Measurements from ENCODE around the gene SS18L1. TPM values are rescaled to one million over a fixed set of nuclear protein-coding genes. Genes with fewer than 3 reads are reported as not detected.
A peak's percentile ranks its signal among the peaks of the same experiment; 100 is the strongest.

Gene SS18L1
- total RNA-seq, 1 donor, result 58.2 TPM

DNA sequence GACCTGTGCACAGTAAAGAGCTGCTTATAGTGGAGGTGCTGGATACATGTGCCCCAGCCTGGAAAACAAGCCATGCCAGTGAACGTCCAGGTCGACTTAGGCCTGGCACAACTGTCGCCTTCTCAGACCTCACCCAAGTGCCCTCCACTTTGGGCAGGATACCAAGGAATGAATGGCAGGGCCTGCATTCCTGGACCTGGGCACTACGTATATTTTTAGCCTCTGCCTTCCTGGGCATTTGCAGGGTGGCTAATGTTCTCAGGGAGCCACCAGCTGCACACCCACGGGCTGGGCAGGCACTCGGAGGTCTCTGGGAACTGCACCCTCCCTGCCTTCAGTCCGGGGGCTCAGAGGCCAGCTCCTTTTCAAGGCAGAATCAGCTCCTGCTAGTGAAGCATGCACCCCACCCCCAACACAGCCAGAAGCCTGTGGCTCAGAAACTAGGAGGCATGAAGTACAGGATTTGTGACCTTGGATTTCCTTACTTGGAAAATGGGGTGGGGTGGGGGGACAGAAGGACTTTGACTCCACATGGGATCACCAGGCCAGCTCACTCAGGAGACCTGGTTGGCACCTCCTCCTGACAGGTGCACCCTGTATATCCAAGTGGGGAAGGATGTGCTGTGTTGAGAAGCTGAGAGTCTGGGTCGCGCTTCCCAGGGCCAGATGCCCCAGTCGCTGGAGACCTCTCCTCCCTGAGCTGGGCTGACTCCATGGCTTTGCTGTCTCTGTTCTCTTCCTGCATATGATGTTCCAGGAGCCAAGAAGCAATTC lies 23.8 kb upstream of the SS18L1 start:
- DNase-seq (ENCODE audit: low read depth in 2 of 3, low spot score in 2 of 3), result no peak

DNA sequence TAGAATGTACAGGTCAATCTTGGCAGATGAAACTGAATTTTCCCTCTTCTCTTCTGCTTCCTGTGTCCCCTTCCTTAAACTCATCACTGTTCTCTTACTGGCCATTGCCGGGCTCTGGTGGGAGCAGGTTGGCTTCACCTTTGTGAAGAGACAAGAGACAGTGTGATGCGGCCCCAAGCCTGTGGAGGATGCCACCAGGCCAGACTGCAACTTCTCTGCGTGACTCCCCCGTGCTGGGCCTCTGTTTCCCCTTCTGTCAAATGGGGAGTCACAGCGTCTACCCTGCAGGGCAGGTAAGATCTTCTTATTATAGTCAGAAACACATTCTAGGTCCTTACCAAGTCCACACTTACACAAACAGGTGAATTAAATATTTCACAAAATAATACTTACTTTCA lies 23.2 kb upstream of the SS18L1 start:
- no peak for DNase-seq (ENCODE audit: low read depth in 2 of 3, low spot score in 2 of 3)

DNA sequence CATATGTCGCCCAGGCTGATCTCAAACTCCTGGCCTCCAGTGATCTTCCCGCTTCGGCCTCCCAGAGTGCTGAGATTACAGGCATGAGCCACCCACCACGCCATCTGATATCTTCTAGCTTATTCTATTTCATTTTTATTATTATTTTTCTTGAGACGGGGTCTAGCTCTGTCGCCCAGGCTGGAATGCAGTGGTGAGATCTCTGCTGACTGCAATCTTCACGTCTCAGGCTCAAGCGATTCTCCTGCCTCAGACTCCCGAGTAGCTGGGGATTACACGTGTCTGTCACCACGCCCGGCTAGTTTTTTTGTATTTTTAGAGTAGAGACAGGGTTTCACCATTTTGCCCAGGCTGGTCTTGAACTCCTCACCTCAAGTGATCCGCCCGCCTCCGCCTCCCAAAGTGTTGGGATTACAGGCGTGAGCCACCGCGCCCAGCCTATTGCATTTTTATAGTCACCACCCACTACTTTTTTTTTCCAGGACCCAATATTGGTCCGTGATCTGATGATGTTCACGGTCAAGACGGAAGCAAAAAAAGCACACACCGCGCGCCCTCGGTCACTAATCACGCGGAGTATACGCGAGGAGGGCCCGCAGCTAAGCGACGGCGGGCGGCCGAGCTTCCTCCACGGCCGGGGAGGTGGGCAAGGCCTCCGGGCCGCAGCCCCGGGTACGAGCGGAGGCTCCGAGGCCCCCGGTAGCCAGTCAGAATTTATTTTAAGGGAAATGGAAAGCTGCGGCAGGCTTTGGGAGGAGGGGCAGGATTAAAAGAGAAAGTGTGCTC lies 22.4 kb upstream of the SS18L1 start:
- DNase-seq (ENCODE audit: low read depth in 2 of 3, low spot score in 2 of 3), result peak in 1 of 3 donors; percentile 56

DNA sequence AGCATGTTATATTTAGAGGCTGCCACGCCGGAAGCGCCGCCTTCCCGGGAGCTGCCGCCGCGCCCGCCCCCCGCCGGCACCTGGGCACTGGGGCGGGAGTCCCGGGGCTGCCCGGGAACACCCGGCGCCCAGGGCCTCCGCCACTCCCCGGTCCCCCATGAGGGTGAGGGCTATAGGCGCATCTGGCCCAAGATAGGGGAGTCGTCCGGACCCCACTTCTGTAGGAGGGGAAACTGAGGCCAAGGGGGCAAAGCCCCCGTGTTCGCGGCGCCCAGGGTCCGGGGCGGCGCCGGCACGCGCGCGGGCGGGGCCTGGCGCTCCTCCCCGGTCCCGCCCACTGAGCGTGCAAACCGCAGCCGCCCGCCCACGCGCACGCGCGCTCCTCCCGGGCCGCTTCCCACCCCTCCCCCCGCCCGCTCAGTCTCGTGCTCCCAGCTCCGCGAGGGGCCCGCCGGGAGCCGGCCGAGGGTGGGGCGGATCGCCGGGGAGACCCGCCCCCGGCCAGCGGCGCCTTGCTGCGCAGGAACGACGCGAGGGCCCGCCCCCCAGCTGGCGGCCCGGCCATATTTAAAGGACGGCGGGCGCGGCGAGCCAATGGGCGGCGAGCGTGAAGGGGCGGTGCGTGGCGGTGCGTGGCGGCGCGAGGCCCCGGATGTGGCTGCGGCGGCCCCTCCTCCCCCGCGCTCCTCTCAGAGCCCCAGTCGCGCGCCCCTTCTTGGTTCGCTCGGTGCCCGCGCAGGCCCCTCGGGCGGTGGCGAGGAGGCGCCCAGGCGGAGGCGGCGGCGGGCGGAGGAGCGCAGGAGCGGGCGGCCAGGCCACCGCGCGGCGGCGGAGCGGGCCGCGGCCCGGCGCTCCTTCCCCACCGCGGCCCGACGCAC lies 21.6 kb upstream of the SS18L1 start, which contains the start of gene LSM14B:
Gene LSM14B (plus strand): TSS at position 700 of the 878 bp plus-strand sequence. CDS start 192 bp downstream, outside the sequence.
- DNase-seq (ENCODE audit: low read depth in 2 of 3, low spot score in 2 of 3), result peak; percentile 97 to 98 (median 98)

DNA sequence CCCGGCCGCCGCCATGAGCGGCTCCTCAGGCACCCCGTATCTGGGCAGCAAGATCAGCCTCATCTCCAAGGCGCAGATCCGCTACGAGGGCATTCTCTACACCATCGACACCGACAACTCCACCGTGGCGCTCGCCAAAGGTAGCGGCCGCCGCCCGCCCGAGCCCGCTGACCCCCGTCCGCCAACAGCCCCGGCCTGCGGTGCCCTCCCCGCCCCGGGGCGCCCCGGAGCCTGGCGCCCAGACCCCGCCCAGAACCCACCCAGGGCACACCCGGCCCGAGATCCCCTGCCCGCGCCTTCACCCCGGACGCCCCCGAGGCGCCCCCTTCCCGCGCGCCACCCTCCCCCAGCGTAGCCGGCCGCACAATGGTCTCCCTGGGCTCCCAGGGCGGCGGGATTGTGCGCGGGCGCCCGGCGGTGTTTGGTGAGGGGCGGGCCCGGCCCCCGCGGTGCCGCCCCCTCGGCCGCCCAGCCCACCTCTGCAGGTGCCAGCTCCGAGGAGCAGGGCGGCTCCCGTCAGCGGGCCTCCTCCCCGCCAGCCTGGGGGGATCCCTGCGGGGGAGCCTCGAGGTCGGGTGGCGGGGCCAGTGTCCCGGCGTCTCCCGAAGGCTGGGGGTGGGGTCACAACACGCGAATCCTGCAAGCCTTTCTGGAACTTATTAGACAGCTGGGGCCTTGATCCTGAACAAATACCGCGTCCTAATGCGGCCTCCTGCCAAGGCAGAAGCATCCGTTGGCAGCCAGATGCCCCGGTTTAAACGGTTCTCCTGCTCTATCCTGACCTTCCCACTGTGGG lies 20.7 kb upstream of the SS18L1 start:
- no peak for DNase-seq (ENCODE audit: low read depth in 2 of 3, low spot score in 2 of 3)

DNA sequence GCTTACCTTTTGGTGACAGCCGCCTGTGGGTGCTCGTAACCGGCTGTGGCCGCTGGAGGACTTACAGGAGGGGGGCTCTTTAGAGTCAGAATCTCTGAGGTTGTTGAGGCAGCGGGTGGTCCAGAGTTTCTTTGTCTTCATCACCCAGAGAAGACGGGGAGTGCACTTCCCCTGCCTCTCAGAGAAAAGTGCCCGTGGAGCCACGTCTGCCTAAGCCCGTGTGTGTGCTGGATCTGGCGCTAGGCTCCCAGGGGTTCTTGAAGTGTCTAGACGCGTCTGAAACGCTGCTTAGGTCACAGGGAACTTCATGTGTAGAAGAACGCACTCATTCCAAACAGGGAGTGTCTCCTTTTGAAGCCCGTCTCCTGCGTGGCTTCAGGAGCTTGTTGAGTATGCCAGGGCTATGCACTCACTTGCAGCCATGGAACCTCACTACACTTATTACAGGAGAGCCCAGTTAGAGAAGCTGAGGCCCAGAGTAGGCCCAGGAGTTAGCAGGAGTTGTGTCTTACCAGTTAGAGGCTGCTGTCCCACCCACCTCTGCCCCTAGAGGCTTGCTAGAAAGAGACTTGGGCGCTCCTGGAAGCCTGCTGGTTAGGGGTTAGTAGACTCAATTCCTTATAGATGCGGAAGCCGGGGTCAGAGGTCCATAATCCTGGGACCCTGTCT lies 20.0 kb upstream of the SS18L1 start:
- DNase-seq (ENCODE audit: low read depth in 2 of 3, low spot score in 2 of 3), result peak in 1 of 3 donors; percentile 33

DNA sequence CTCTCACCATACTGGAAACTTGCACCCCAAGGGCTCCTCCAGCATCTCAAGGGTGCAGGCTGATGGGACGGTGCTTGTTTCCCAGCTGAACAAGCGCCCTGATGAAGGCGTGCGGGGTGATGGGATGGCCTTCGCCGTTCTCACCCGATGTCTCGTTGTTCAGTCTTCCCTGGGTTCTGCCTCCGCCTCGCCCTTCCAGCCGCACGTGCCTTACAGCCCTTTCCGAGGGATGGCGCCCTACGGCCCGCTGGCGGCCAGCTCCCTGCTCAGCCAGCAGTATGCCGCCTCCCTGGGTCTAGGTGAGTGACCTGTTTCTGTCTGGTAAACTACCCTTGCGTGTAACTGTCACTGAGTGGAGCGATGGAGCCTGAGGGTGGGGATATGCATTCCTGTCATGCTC lies 17.4 kb upstream of the SS18L1 start:
- DNase-seq (ENCODE audit: low read depth in 2 of 3, low spot score in 2 of 3), result no peak

DNA sequence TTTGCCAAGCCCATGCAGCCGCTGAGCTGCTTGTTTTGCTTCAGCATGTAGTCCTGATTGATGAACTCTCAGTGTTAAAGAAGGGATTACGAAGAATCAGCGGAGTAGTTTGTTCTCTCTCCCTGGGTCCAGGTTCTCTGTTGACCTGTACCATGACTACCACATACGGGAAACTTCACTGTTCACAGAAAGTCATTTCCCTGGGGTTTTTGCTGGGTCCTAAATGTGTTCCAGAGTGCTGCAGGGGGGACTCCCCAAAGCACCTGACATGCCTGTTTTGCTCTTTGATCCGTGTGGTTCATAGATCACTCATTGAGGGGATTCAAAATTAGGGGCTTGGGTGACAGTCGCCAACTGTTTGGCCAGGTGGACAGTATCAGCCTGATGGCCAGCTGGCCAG lies 15.8 kb upstream of the SS18L1 start:
- no peak for DNase-seq (ENCODE audit: low read depth in 2 of 3, low spot score in 2 of 3)

DNA sequence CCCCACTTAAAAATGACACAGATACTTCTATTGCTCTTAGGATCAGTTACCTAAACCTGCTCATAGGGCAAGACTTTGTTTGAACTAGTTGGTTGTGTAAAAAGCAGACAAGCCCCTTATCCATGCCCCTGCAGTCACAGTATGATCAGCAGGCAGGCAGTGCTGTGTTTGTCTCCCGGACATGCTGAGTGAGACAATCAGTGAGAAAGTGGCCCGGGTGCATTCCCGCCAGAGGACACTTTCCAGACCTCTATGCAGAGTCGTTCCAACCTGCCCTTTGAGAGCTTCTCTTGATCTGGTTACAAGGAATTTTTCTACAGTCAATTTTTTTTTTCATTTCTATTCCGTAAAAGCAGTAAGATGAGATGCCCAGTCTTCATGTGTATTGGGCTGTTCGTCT lies 15.1 kb upstream of the SS18L1 start:
- no peak for DNase-seq (ENCODE audit: low read depth in 2 of 3, low spot score in 2 of 3)

DNA sequence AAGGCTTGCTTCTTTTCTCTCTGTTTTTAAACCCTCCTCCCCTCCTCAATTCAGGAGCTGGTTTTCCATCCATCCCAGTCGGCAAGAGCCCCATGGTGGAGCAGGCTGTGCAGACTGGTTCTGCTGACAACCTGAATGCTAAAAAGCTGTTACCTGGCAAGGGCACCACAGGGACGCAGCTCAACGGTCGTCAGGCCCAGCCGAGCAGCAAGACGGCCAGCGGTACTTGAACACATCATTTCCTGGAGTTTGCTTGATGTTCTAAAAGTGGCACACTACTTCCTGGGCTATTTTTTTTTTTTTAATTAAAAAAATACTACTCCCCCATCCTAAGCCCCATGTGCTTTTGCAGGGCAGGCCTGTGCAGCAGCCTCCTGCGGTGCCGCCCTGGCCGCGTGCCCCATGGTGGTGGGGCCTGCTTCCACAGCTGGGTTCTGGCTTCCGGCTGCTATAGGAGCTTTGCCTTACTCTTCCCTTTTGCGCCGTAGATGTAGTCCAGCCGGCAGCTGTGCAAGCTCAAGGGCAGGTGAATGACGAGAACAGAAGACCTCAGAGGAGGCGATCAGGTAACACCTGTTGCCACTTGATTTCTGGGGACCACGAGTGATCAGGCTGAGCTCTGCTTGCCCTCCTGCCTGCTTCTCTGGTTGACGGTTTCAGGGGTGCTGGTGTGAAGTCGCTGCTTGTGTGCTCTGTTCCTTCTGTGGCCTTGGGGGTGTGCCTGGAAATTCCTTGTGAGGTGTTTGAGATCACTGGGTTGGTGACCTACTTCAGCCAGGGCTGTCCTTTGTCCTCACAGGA lies 13.6 kb upstream of the SS18L1 start:
- peak in 1 of 3 donors; percentile 12 for DNase-seq (ENCODE audit: low read depth in 2 of 3, low spot score in 2 of 3)

DNA sequence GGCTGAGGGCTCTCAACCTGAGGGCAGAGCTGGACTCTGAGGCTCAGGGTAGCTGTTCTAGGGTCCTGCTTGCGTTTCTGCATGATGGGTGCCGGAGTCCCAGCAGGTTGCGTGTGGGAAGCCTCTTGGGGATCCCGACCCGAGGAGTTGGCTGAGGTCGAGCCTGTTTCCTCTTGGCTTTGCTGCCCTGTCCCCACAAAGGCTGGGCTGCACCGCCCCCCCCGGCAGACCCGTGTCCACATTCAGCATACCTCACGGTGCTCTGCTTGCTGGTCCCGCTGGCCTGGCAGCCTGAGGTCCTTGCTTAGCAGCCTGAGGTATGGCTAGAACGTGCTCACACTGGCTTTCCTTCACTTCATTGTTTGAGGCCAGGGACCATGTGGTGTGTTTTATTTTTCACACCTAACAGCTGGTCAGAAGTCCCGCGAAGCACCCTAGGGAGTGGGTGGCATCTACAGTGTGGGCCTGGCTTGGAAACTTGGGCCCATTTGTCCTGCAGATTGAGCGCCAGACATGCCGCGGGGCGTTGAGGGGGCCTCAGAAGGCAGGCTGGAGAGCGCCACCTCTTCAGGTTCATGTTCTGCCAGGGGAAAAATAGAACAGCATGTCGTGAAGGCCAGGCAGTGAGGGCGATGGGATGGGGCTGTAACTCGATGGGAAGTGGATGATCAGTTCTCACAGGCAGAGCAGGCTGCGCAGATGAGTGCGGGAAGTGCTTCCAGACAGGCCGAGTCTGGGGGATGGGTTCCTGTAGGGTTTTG lies 11.8 kb upstream of the SS18L1 start:
- DNase-seq (ENCODE audit: low read depth in 2 of 3, low spot score in 2 of 3), result no peak

DNA sequence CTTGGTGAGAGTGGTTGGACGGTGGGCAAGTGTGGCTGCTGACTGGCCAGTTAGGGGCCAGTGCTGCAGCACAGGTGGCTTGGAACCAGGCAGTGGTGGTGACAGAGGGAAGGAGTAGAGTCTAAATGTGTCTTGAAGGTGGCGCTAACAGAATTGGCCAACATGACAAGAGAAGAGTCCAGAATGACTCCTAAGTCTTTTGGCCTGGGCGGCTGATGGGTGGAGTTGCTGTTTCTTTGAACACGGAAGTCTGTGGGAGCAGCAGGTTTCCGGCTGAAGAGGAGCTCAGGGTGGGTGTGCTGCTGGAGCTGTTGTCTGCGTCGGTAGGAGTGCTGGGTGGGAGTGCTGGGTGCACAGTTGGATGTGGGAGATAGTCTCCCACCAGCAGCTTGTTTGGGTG lies 11.1 kb upstream of the SS18L1 start:
- DNase-seq (ENCODE audit: low read depth in 2 of 3, low spot score in 2 of 3), result peak in 1 of 3 donors; percentile 25

DNA sequence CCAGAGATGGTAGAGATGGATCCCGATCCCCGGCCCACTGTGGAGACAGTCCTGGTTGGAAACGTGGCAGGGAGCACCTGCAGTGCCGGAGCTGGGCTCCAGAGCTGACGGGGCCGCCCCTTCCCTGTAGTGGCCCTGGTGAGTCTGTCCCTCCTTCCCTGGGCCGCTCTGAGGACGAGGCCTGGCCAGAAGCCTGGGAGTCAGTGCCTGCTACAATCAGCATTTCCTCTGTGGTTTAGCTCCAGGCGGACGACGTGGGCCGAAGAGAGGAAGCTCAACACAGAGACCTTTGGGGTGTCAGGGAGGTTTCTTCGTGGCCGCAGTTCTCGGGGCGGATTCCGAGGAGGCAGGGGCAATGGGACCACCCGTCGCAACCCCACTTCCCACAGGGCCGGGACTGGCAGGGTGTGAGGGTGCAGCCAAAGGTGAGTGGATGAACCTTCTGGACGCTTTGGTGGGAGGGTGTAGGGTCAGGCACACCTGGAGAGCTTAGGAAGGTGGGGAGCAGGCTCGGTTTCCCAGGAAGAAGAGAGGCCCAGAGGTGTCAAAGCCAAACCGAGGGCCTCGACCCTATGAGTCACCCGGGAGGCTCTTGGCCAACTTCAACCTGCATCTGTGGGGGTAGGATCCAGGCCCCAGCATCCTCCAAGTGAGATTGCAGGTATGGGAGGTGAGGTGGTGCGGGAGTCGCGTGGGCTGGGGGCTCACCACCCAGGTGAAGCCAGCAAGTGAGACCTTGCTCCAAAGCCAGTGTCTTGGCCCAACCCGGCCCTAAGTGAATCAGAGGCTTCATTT lies 10.3 kb upstream of the SS18L1 start:
- DNase-seq (ENCODE audit: low read depth in 2 of 3, low spot score in 2 of 3), result peak in 1 of 3 donors; percentile 30

DNA sequence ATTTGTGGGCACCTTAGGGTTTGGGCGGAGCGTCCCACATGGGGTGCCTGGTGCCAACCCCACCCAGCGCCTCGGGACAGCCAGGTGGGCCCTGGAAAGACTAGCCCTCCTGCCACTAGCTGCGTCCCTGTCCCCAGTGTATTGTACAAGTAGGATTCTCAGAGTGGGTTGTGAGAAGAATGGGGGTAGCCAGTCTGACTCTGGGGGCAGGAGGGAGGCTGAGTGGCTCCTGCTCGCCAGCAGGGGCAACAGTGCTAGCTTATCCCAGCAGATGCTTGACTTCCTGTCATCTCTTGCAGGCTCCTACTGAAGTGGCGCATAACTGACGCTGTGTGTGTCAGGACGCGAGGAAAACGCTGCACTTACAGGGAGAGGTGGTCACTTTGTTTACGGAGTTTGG lies 9.7 kb upstream of the SS18L1 start:
- peak in 2 of 3 donors; percentile 24 to 32 for DNase-seq (ENCODE audit: low read depth in 2 of 3, low spot score in 2 of 3)

DNA sequence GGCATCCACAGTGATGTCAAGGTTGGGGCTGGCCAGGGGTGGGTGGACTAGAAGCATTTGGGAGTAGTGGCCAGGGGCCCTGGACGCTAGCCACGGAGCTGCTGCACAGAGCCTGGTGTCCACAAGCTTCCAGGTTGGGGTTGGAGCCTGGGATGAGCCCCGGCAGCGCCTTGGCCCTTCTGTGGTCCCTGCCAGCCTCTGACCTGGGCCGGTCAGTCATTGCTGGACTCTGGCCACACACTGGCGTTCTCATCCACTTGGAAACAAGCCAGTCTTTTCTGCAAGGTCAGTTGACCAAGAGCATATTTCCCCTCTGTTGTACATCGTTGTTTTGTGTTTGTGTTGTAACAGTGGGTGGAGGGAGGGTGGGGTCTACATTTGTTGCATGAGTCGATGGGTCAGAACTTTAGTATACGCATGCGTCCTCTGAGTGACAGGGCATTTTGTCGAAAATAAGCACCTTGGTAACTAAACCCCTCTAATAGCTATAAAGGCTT lies 8.8 kb upstream of the SS18L1 start:
- no peak for DNase-seq (ENCODE audit: low read depth in 2 of 3, low spot score in 2 of 3)

DNA sequence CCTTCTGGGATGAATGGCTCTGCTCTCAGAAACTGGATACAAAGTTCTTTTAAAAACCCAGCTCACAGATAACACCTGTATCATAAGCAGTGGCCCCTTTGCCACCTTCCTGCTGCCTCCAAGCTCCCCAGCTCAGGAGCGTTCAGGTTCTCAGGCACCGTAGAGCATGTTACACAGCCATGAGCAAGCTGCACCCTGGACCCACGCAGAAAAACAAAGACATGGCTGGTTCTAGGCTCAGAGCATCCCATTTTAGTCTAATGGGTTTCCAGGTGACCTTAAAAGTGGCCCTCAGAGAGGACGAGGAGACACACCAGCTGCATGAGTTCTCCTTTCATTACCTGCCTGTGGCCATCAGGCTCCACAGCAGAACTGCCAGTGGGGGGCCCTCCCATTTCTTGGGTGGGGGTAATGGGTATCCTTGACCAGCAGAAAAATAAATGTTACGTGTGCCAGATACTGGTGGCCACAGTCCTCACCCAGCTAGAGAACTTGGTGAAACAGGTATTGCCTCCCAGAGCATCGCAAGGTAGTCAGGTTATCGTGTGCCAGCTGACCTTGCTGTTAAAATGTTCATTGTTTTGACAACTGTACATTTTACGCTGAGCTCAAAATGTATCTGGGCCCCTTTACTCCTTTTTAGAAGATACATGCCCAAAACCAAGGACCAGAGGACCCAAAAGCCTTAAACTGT lies 7.8 kb upstream of the SS18L1 start:
- no peak for DNase-seq (ENCODE audit: low read depth in 2 of 3, low spot score in 2 of 3)
